Activated naive CD8-positive, alpha-beta T cell treated with anti-CD3 and anti-CD28 coated beads for 36 hours (primary cell): ENCODE measurements around the gene UBE2S. TPM values are rescaled to one million over a fixed set of nuclear protein-coding genes. Genes with fewer than 3 reads are reported as not detected.
"Not testable (repeated sequence)": the region's sequence is repeated elsewhere in the genome, so short reads cannot be mapped to it uniquely, and the experiment has no call there.

Experiments used
- DNase-seq: peaks from one replicate; pipeline ENCODE4 v3.0.0; 2021
- H3K27ac Mint-ChIP-seq: one replicate; pipeline ENCODE4 v1.8.0; 2022; ENCODE audit warnings: mild to moderate bottlenecking, moderate library complexity, mixed read lengths
- H3K27me3 Mint-ChIP-seq: one replicate; pipeline ENCODE4 v1.8.0; 2022; ENCODE audit warnings: mild to moderate bottlenecking, mixed read lengths
- H3K36me3 Mint-ChIP-seq: one replicate; pipeline ENCODE4 v1.8.0; 2021; ENCODE audit warnings: mild to moderate bottlenecking, mixed read lengths
- H3K4me1 Mint-ChIP-seq: one replicate; pipeline ENCODE4 v1.8.0; 2021; ENCODE audit warnings: mixed read lengths
- H3K4me3 Mint-ChIP-seq: one replicate; pipeline ENCODE4 v1.8.0; 2022; ENCODE audit warnings: mild to moderate bottlenecking, moderate library complexity, mixed read lengths
- H3K9me3 Mint-ChIP-seq: one replicate; pipeline ENCODE4 v1.8.0; 2022; ENCODE audit warnings: mixed read lengths
- total RNA-seq, 2 experiments: library from RNA; stranded (reverse); gene quantifications; one replicate each; pipeline ENCODE4 v1.2.3, GENCODE V29; 2021

Gene UBE2S
- total RNA-seq, 2 experiments from 2014 or later: 323 to 325 TPM

- Mint-ChIP-seq H3K4me1 (peaks cover 34% of the 10 kb centered on the region), H3K36me3 (peaks cover 48% of the 10 kb centered on the region)
- not testable (repeated sequence) for H3K9me3 Mint-ChIP-seq, H3K27me3 Mint-ChIP-seq, H3K27ac Mint-ChIP-seq, DNase-seq, H3K4me3 Mint-ChIP-seq
Measured at GRCh38 chr19:55401390-55401789, 6.2 kb downstream of the UBE2S start.

GRCh38 chr19:55400281-55401087 is 7.1 kb downstream of the UBE2S start:
- Mint-ChIP-seq H3K4me3 (no peak overlapping the region), H3K9me3 (no peaks in the 10 kb centered on the region), H3K27me3 (no peaks in the 10 kb centered on the region), H3K36me3 (peaks cover 39% of the 10 kb centered on the region), H3K27ac (no peak overlapping the region), H3K4me1 (peaks cover 25% of the 10 kb centered on the region)
- DNase-seq: no peak

- Mint-ChIP-seq H3K9me3 (no peaks in the 10 kb centered on the region), H3K4me1 (peaks cover 21% of the 10 kb centered on the region), H3K27me3 (no peaks in the 10 kb centered on the region), H3K27ac (peak overlapping the region; percentile 48), H3K4me3 (no peak overlapping the region), H3K36me3 (peaks cover 25% of the 10 kb centered on the region)
- DNase-seq: no peak
Measured at GRCh38 chr19:55398200-55398925, 9.2 kb downstream of the UBE2S start.

- DNase-seq: no peak
- Mint-ChIP-seq H3K36me3 (peaks cover 23% of the 10 kb centered on the region), H3K27me3 (no peaks in the 10 kb centered on the region), H3K4me1 (peaks cover 28% of the 10 kb centered on the region), H3K27ac (peak overlapping the region; percentile 25), H3K4me3 (no peak overlapping the region), H3K9me3 (no peaks in the 10 kb centered on the region)
Measured at GRCh38 chr19:55392820-55393761, 14.5 kb downstream of the UBE2S start.

- no peak for DNase-seq
- Mint-ChIP-seq H3K4me3 (no peak overlapping the region), H3K27me3 (no peaks in the 10 kb centered on the region), H3K9me3 (no peaks in the 10 kb centered on the region), H3K36me3 (peaks cover 35% of the 10 kb centered on the region), H3K27ac (peak overlapping the region; percentile 29), H3K4me1 (peaks cover 28% of the 10 kb centered on the region)
Measured at GRCh38 chr19:55391702-55392615, 15.6 kb downstream of the UBE2S start.

GRCh38 chr19:55391191-55391670 is 16.4 kb downstream of the UBE2S start:
- no peak overlapping the region for H3K4me3 Mint-ChIP-seq
- no peaks in the 10 kb centered on the region for H3K9me3 Mint-ChIP-seq
- peaks cover 1% of the 10 kb centered on the region for H3K27me3 Mint-ChIP-seq
- peaks cover 31% of the 10 kb centered on the region for H3K4me1 Mint-ChIP-seq
- no peak for DNase-seq
- peaks cover 42% of the 10 kb centered on the region for H3K36me3 Mint-ChIP-seq
- H3K27ac Mint-ChIP-seq: no peak overlapping the region

- Mint-ChIP-seq H3K9me3 (no peaks in the 10 kb centered on the region), H3K4me3 (no peak overlapping the region), H3K27me3 (peaks cover 7% of the 10 kb centered on the region), H3K27ac (peak overlapping the region; percentile 47), H3K36me3 (peaks cover 49% of the 10 kb centered on the region), H3K4me1 (peaks cover 33% of the 10 kb centered on the region)
- DNase-seq: no peak
Measured at GRCh38 chr19:55390461-55390880, 17.1 kb downstream of the UBE2S start.

GRCh38 chr19:55389386-55390317 is 17.9 kb downstream of the UBE2S start:
- H3K27ac Mint-ChIP-seq: peak overlapping the region; percentile 44
- DNase-seq: no peak
- H3K27me3 Mint-ChIP-seq: peaks cover 7% of the 10 kb centered on the region
- no peaks in the 10 kb centered on the region for H3K9me3 Mint-ChIP-seq
- peak overlapping the region; percentile 50 for H3K4me3 Mint-ChIP-seq
- H3K4me1 Mint-ChIP-seq: peaks cover 38% of the 10 kb centered on the region
- peaks cover 49% of the 10 kb centered on the region for H3K36me3 Mint-ChIP-seq

GRCh38 chr19:55387736-55388497 is 19.7 kb downstream of the UBE2S start:
- peaks cover 43% of the 10 kb centered on the region for H3K4me1 Mint-ChIP-seq
- peak overlapping the region; percentile 100 for H3K27ac Mint-ChIP-seq

GRCh38 chr19:55386493-55386971 is 21.1 kb downstream of the UBE2S start:
- Mint-ChIP-seq H3K4me3 (peak overlapping the region; percentile 100), H3K9me3 (peaks cover 2% of the 10 kb centered on the region), H3K27ac (peak overlapping the region; percentile 100), H3K4me1 (peaks cover 49% of the 10 kb centered on the region), H3K36me3 (peaks cover 64% of the 10 kb centered on the region), H3K27me3 (peaks cover 7% of the 10 kb centered on the region)
- DNase-seq: no peak

More at GRCh38 chr19:55387736-55388497, 19.7 kb downstream of the UBE2S start:
- Mint-ChIP-seq H3K36me3 (peaks cover 51% of the 10 kb centered on the region), H3K9me3 (no peaks in the 10 kb centered on the region), H3K27me3 (peaks cover 7% of the 10 kb centered on the region), H3K4me3 (peak overlapping the region; percentile 100)
- no peak for DNase-seq

GRCh38 chr19:55385724-55386492 is 21.7 kb downstream of the UBE2S start, which contains the start of gene RPL28:
TSS of gene RPL28 (plus strand) at chr19:55385932. CDS start at chr19:55386358, 426 bp downstream.
- H3K27me3 Mint-ChIP-seq: peaks cover 7% of the 10 kb centered on the region
- peak within 1 kb of the TSS; percentile 100 for H3K4me3 Mint-ChIP-seq
- peak within 1 kb of the TSS; percentile 100 for H3K27ac Mint-ChIP-seq
- H3K9me3 Mint-ChIP-seq: peaks cover 2% of the 10 kb centered on the region
- H3K36me3 Mint-ChIP-seq: peaks cover 66% of the 10 kb centered on the region
- H3K4me1 Mint-ChIP-seq: peaks cover 49% of the 10 kb centered on the region
- DNase-seq: peak; percentile 97
